GM18508 (cell line): ENCODE results near the gene SEC14L3.
A peak's percentile ranks its signal among the peaks of the same experiment; 100 is the strongest.

ENCODE experiments used
- ATAC-seq: cut with Tn5 transposase; IDR thresholded peaks from one replicate; pipeline ENCODE4 v1.9.1; 2021; ENCODE audit warnings: moderate number of reproducible peaks; ENCODE audit not compliant: insufficient read depth, unreplicated experiment

The SEC14L3 gene

GRCh38 chr22:30424534-30425326 is 47.1 kb downstream of the SEC14L3 start:
- no peak for ATAC-seq

GRCh38 chr22:30423959-30424533 is 47.8 kb downstream of the SEC14L3 start:
- peak; percentile 56 for ATAC-seq

- ATAC-seq: peak; percentile 5
Observed at GRCh38 chr22:30423301-30423958, 48.4 kb downstream of the SEC14L3 start.

GRCh38 chr22:30422481-30423300 is 49.1 kb downstream of the SEC14L3 start:
- no peak for ATAC-seq

- ATAC-seq: no peak
Observed at GRCh38 chr22:30421695-30422480, 49.9 kb downstream of the SEC14L3 start.

- ATAC-seq: no peak
Observed at GRCh38 chr22:30420347-30421125, 51.3 kb downstream of the SEC14L3 start.

GRCh38 chr22:30416837-30417236 is 55.0 kb downstream of the SEC14L3 start:
- no peak for ATAC-seq

GRCh38 chr22:30416403-30416802 is 55.4 kb downstream of the SEC14L3 start:
- no peak for ATAC-seq

- ATAC-seq: no peak
Observed at GRCh38 chr22:30414525-30415047, 57.2 kb downstream of the SEC14L3 start.

- no peak for ATAC-seq
Observed at GRCh38 chr22:30413745-30414524, 57.9 kb downstream of the SEC14L3 start.

- no peak for ATAC-seq
Observed at GRCh38 chr22:30413001-30413400, 58.8 kb downstream of the SEC14L3 start.

GRCh38 chr22:30411780-30412179 is 60.0 kb downstream of the SEC14L3 start:
- ATAC-seq: no peak
